Superior temporal gyrus (tissue), 1 donor: Measurements from ENCODE around the gene ZFAND3.
"Not testable (repeated sequence)": the region's sequence is repeated elsewhere in the genome, so short reads cannot be mapped to it uniquely, and the experiment has no call there.

Experiments used
- DNase-seq: peaks from one replicate; pipeline ENCODE4 v3.0.0-alpha.2; 2016; ENCODE audit errors: extremely low spot score

Gene ZFAND3

GRCh38 chr6:37936906-37937305, 117.4 kb downstream of the ZFAND3 start:
- DNase-seq = no peak

- DNase-seq = no peak
Measured at GRCh38 chr6:37938909-37939308, 119.4 kb downstream of the ZFAND3 start.

GRCh38 chr6:37940074-37940847, 120.7 kb downstream of the ZFAND3 start:
- DNase-seq = no peak

GRCh38 chr6:37941871-37942270, 122.3 kb downstream of the ZFAND3 start:
- no peak for DNase-seq

- DNase-seq = no peak
Measured at GRCh38 chr6:37942606-37943376, 123.3 kb downstream of the ZFAND3 start.

GRCh38 chr6:37943436-37944058, 124.0 kb downstream of the ZFAND3 start:
- no peak for DNase-seq

- no peak for DNase-seq
Measured at GRCh38 chr6:37946057-37946456, 126.5 kb downstream of the ZFAND3 start.

- DNase-seq = no peak
Measured at GRCh38 chr6:37947468-37947867, 127.9 kb downstream of the ZFAND3 start.

GRCh38 chr6:37948584-37948983, 129.1 kb downstream of the ZFAND3 start:
- not testable (repeated sequence) for DNase-seq

- DNase-seq = no peak
Measured at GRCh38 chr6:37952027-37952426, 132.5 kb downstream of the ZFAND3 start.

GRCh38 chr6:37954791-37955190, 135.3 kb downstream of the ZFAND3 start:
- no peak for DNase-seq

GRCh38 chr6:37956711-37957275, 137.3 kb downstream of the ZFAND3 start:
- DNase-seq = no peak

GRCh38 chr6:37959061-37959460, 139.5 kb downstream of the ZFAND3 start:
- no peak for DNase-seq

GRCh38 chr6:37960139-37960935, 140.8 kb downstream of the ZFAND3 start:
- DNase-seq = no peak

GRCh38 chr6:37962481-37963080, 143.1 kb downstream of the ZFAND3 start:
- not testable (repeated sequence) for DNase-seq

GRCh38 chr6:37965964-37966676, 146.6 kb downstream of the ZFAND3 start:
- DNase-seq = no peak

- DNase-seq = no peak
Measured at GRCh38 chr6:37966801-37967200, 147.3 kb downstream of the ZFAND3 start.

GRCh38 chr6:37967651-37968050, 148.1 kb downstream of the ZFAND3 start:
- DNase-seq = no peak

GRCh38 chr6:37971266-37971665, 151.7 kb downstream of the ZFAND3 start:
- DNase-seq = no peak

- DNase-seq = no peak
Measured at GRCh38 chr6:37971711-37972390, 152.3 kb downstream of the ZFAND3 start.
